HK-2 (cell line): Measurements from ENCODE around the gene TMEM54.

Source experiments
- DNase-seq: peaks from one replicate; pipeline ENCODE4 v3.0.0-alpha.2; 2018; ENCODE audit not compliant: unreplicated experiment

The TMEM54 gene

GRCh38 chr1:32895325-32896215 is 5.6 kb downstream of the TMEM54 start:
- DNase-seq = no peak

- DNase-seq = no peak
These were observed 6.5 kb downstream of the TMEM54 start for GRCh38 chr1:32894681-32895080.

GRCh38 chr1:32894019-32894600 is 7.1 kb downstream of the TMEM54 start:
- no peak for DNase-seq

DNA sequence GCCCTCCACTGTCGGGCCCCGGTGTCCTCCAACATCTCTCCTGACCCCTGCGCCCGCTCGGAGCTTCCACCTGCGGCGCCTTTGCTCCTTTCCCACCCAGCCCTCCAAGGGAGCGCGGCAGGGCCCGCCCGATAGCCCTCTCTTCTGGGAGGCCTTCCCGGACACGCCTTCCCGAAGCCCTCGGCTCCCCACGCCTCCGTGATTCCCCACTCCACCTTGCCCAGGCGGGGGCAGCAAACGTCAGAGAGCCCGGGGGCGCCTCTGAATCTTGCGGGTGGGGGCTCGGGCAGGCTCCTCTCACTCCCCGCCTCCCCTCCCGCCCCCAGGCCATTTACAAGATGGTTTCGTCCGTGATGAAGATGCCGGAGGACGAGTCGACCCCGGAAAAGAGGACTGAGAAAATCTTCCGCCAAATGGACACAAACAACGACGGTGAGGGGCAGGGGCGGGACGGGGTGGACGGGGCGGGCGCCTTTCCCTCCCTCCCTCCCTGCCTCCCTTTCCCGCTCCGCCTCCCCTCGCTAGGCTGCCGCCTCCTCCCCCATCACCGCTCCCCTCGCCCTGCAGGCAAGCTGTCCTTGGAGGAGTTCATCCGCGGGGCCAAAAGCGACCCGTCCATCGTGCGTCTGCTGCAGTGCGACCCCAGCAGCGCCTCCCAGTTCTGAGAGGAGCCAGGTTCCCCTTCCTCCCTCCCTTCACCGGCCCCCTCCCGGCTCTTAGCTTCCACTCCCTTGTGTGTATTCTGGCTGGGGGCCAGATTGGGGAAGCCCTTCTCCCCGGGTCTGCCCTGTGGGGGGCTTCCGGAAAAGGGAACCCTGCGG is 7.8 kb downstream of the TMEM54 start:
- no peak for DNase-seq

GRCh38 chr1:32892368-32893197 is 8.6 kb downstream of the TMEM54 start:
- DNase-seq = no peak

- no peak for DNase-seq
These were observed 9.6 kb downstream of the TMEM54 start for GRCh38 chr1:32891630-32892029.

- no peak for DNase-seq
These were observed 10.0 kb downstream of the TMEM54 start for GRCh38 chr1:32891241-32891570.

DNA sequence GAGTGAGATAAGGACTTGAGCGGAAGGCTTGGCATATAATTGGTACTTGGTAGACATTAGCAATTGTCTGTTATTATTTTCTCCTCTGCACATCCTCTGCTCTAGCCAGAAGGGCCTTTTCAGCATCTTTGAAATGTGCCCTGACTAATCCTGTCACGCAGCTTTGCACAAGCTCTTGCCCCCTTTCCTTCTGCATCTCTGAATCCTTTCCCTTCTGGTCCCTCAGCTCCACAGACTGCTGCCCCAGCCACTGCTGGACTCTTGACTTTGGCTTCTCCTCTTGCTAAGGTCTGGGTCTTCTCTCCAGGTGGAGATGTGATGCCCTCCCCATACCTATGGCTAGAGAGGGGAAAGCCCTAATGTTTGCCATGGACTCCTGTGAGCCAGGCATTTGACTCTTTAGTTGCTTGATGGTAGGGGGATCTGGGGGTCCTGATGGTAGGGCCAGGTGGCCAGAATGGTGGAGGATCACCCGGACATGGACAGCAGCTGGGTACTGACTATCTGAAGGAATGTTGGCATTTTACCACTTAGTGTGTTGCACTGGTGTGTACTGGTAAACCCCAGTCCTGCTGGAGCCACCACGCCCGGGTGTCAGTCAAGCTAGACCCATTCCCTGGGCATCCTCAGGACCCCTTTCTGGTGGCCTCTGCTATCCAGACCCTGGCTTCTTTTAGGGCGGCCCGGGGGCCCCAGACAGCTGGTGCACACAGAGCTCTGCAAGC is 10.5 kb downstream of the TMEM54 start:
- DNase-seq = no peak

DNA sequence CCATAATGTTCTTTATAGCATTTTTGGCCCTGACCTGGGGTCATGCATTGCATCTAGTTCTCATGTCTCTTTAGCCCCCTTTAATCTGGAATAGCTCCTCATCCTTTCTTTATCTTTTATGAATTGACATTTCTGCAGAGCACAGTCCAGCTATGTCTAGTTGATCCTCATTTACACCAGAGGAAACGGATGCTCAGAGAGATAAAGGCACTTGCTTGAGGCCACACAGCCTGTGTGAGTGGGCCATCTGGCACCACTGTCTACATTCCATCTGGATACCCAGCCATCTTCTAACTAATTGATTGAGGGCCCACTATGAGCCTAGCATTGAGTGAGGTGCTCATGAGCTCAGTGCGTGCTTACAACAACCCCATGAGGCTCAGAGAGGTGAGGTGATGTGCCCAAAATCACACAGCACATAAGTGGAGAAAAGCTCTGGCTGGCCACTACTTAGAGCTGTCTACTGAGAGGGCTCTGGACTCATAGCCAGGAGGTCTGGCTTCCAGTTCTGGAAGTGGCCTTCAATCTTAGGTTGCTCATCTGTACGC is 11.4 kb downstream of the TMEM54 start:
- no peak for DNase-seq

DNA sequence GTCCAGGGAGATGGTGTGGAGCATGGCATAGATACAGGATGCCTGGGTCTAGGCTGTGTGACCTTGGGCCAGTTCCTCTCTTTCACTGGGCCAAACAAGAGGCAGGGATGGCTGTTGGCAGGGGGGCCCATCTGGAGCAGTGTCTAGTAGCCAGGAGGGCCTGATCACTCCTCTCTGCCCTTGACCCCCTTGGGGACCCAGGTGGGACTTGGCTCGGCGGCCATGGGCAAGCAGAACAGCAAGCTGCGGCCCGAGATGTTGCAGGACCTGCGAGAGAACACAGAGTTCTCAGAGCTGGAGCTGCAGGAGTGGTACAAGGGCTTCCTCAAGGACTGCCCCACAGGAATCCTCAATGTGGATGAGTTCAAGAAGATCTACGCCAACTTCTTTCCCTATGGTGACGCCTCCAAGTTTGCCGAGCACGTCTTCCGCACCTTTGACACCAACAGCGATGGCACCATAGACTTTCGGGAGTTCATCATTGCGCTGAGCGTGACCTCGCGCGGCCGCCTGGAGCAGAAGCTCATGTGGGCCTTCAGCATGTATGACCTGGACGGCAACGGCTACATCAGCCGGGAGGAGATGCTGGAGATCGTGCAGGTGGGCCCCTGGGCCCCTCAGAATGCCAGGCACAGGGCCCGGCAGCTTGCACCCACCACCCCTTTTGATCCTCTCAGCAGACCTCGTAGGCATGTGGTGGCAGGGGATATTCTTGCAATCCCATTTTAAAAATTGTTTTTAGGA is 12.3 kb downstream of the TMEM54 start:
- no peak for DNase-seq

DNA sequence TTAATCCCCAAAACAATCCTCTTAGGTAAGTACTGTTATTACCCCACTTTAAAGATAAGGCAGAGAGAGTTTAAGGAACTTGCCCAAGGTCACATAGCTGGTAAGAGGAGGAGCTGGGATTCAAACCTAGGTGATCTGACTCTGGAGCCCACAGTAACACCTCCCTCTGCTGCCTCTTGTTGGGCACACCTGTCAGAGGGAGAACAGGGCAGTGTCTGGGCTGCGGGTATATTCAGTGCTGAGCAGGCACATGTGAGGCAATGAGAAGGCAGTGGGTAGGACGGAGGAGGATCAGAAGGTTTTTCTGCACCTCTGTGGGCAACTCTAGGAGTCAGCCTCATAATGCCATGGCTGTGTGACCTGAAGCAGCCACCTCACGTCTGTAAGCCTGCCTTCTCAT is 13.1 kb downstream of the TMEM54 start:
- DNase-seq = no peak

GRCh38 chr1:32887623-32888022 is 13.6 kb downstream of the TMEM54 start:
- DNase-seq = no peak

DNA sequence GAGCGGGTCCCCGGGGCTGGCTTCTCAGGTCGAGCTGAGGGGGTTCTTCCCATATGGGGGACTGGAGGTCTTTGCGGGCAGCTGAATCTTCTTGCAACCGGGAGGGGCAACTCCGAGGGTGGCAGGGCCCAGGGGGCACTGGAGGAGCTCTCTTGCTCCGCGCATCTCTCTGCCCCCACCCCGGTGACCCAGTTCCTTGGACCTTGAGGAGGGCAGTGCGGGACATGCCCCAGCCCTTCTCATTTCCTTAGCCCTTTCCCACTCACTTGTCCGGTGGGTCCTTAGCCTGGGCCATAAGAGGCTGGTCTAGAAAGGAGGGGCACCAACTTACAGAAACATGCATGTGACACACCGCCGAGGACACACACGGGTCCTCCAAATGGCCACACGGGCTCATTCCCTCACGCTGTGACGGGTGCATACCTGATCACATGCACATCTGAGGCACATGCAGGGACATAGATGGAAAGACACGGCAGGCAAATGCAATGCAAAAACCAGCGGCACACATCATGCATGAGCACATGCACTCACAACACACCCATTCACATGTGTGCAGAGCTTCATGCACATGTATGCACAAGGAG is 14.3 kb downstream of the TMEM54 start:
- no peak for DNase-seq

GRCh38 chr1:32886004-32886827 is 15.0 kb downstream of the TMEM54 start, which contains the start of gene HPCA:
Gene HPCA, plus strand, starts transcription at chr1:32886491. Its CDS starts 2,408 bp downstream, at chr1:32888899.
- DNase-seq = peak; percentile 79

GRCh38 chr1:32885676-32886003 is 15.5 kb downstream of the TMEM54 start:
- no peak for DNase-seq

DNA sequence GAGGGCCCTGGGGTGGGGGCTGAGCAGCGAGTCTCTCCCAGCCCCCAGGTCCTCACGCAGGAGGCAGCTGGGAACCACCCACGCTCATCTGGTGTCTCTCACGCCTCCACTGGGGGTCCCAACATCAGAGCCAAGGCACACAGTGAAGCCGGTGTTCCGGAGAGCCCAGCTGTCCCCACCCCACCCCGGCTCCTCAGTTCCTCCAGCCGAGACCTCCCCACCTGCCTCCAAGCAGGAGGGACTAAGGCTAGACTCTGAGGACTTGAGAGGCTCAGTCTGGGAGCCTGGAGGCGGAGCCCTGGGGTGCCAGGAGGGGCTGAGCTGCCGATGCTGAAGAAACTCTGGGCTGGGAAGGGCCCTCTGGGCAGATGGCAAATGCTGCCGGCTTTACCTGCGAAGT is 16.5 kb downstream of the TMEM54 start:
- no peak for DNase-seq

- DNase-seq = no peak
These were observed 17.2 kb downstream of the TMEM54 start for GRCh38 chr1:32884032-32884372.

GRCh38 chr1:32883338-32884031 is 17.7 kb downstream of the TMEM54 start:
- no peak for DNase-seq
